K562 (cell line): Measurements from ENCODE around the gene IFITM2. TPM values are rescaled to one million over a fixed set of nuclear protein-coding genes. Genes with fewer than 3 reads are reported as not detected.

Experiments
- ETV6 ChIP-seq, 3 experiments: fragments of 150-350 bp in 1 of 3; sonication (generic) in 1 of 3; formaldehyde crosslinking in 1 of 3; IDR thresholded peaks; 2 replicates each; pipeline versions ENCODE4 v1.6.1 to v1.8.0; 2014 to 2022; ENCODE audit warnings: borderline replicate concordance in 2 of 3, low read depth in 2 of 3, antibody characterized with exemption in 1 of 3, low read length in 1 of 3, mild to moderate bottlenecking in 1 of 3, missing genetic modification reagents in 1 of 3
- FOXA1 ChIP-seq: fragments of 450-650 bp; IDR thresholded peaks from 2 replicates; pipeline ENCODE4 v1.6.1; 2016; ENCODE audit warnings: mild to moderate bottlenecking, borderline replicate concordance
- KHSRP ChIP-seq: fragments of 450-650 bp; IDR thresholded peaks from 2 replicates; pipeline ENCODE4 v1.6.1; 2017
- MTA2 ChIP-seq: fragments of 450-650 bp; IDR thresholded peaks from 2 replicates; pipeline ENCODE4 v1.6.1; 2016; ENCODE audit warnings: low read depth
- NCOA4 ChIP-seq: fragments of 450-650 bp; IDR thresholded peaks from 2 replicates; pipeline ENCODE4 v1.6.1; 2018; ENCODE audit warnings: mild to moderate bottlenecking; ENCODE audit not compliant: partially characterized antibody
- RBM14 ChIP-seq: fragments of 200-400 bp; formaldehyde crosslinking; IDR thresholded peaks from 2 replicates; pipeline ENCODE4 v1.6.1; 2018; ENCODE audit warnings: low read depth, mild to moderate bottlenecking, low read length, moderate library complexity, borderline replicate concordance; ENCODE audit not compliant: insufficient read depth
- ZNF232 ChIP-seq: sonication (generic); formaldehyde crosslinking; IDR thresholded peaks from 2 replicates; pipeline ENCODE4 v1.8.0; 2022; ENCODE audit warnings: mild to moderate bottlenecking, missing genetic modification reagents
- polyA plus RNA-seq, 8 experiments: library from polyadenylated mRNA; depleted of rRNA in 4 of 8; stranded (reverse) in 5 of 8; unstranded in 3 of 8; fragments of >200 nt; fragmentation: Nextera tagmentation in 2 of 8; fragmentation: Illumina TruSeq in 1 of 8; extraction: Ambion mirVana in 2 of 8; extraction: Trizol in 1 of 8; gene quantifications; 2 replicates each; pipeline versions ENCODE4 v1.2.1 to v1.2.3, GENCODE V29; 2011 to 2014; ENCODE audit warnings: inconsistent platforms in 1 of 8, missing spikeins in 1 of 8
- total RNA-seq, 7 experiments: library from RNA; depleted of rRNA in 6 of 7; stranded (reverse); fragments of >200 nt in 6 of 7; fragmentation: Illumina TruSeq in 2 of 7; extraction: Trizol in 2 of 7; gene quantifications; 2 replicates each; pipeline versions ENCODE4 v1.2.1 to v1.2.3, GENCODE V29; 2011 to 2021; ENCODE audit warnings: low replicate concordance in 1 of 7
- TF ChIP-seq, protein P1 (sequence below): fragments of 250-450 bp; sonication (Bioruptor Pico); IDR thresholded peaks from 2 replicates; pipeline ENCODE4 v1.8.0; 2022; ENCODE audit warnings: inconsistent platforms, mild to moderate bottlenecking, moderate library complexity, borderline replicate concordance
- TF ChIP-seq, protein P2 (sequence below), 2 experiments: IDR thresholded peaks; 2 replicates each; pipeline ENCODE4 v1.6.1; 2012; ENCODE audit warnings: improper control_type of control experiment in 2 of 2, low read depth in 2 of 2, low read length in 2 of 2, borderline replicate concordance in 1 of 2
- TF ChIP-seq, protein P3 (sequence below): fragments of 250-450 bp; sonication (Bioruptor Pico); IDR thresholded peaks from 2 replicates; pipeline ENCODE4 v1.5.1; 2021; ENCODE audit warnings: mild to moderate bottlenecking

IFITM2 gene
- total and polyA plus RNA-seq, 9 of the 15 experiments (the other 6 are each of a cell fraction or from before 2014, with no cell fraction given): 52.8 to 4,872 (median 356) TPM

DNA sequence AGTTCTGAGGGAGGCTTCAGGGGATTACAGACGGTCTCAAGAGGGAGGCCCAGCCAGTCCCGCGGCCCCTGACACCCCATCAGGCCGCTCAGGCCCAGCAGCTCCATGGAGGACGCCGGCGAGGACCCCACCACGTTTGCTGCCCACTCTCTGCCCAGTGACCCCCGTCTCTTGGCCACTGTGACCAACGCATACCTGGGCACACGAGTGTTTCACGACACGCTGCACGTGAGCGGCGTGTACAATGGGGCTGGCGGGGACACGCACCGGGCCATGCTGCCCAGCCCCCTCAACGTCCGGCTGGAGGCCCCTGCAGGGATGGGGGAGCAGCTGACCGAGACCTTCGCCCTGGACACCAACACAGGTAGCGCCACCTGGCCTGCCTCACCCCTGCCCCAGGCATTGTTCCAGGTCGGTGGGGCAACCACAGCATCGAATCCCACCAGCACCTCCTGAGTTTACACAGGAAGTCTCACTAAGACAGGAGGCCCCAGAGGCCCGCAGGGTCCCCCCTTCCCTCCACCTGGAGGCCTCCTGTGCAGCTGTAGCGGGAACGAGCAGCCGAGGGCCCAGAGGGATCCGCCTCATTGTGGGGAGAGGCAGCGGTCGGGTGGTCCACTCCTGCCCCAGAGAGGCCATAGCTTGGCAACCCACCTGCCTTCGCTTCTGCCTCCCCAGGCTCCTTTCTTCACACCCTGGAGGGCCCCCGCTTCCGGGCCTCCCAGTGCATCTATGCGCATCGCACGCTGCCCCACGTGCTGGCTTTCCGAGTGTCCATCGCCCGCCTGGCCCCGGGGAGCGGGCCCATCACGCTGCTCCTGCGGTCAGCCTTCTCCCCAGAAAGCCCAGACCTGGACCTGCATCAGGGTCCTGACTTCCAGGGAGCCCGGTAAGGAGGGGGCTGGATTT, 17.6 kb upstream of the IFITM2 start (continued):
- TF ChIP-seq, protein P1, sequence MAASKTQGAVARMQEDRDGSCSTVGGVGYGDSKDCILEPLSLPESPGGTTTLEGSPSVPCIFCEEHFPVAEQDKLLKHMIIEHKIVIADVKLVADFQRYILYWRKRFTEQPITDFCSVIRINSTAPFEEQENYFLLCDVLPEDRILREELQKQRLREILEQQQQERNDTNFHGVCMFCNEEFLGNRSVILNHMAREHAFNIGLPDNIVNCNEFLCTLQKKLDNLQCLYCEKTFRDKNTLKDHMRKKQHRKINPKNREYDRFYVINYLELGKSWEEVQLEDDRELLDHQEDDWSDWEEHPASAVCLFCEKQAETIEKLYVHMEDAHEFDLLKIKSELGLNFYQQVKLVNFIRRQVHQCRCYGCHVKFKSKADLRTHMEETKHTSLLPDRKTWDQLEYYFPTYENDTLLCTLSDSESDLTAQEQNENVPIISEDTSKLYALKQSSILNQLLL (CRISPR knock-in tag): no peak
- TF ChIP-seq ETV6 (IDR thresholded peaks at IDR 0.05; ENCODE audit: borderline replicate concordance in 1 of 2, low read depth in 2 of 2, low read length in 1 of 2) (no peak), ETV6 (CRISPR knock-in tag; IDR thresholded peaks at IDR 0.05; ENCODE audit: borderline replicate concordance) (no peak), FOXA1 (no peak), KHSRP (no peak), NCOA4 (no peak), MTA2 (no peak), ZNF232 (CRISPR knock-in tag) (no peak), RBM14 (0 out of 2 replicates have a peak, but pooled peaks have one; percentile 33)
- TF ChIP-seq, protein P2, sequence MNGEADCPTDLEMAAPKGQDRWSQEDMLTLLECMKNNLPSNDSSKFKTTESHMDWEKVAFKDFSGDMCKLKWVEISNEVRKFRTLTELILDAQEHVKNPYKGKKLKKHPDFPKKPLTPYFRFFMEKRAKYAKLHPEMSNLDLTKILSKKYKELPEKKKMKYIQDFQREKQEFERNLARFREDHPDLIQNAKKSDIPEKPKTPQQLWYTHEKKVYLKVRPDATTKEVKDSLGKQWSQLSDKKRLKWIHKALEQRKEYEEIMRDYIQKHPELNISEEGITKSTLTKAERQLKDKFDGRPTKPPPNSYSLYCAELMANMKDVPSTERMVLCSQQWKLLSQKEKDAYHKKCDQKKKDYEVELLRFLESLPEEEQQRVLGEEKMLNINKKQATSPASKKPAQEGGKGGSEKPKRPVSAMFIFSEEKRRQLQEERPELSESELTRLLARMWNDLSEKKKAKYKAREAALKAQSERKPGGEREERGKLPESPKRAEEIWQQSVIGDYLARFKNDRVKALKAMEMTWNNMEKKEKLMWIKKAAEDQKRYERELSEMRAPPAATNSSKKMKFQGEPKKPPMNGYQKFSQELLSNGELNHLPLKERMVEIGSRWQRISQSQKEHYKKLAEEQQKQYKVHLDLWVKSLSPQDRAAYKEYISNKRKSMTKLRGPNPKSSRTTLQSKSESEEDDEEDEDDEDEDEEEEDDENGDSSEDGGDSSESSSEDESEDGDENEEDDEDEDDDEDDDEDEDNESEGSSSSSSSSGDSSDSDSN (IDR thresholded peaks at IDR 0.05; ENCODE audit: borderline replicate concordance in 1 of 2, low read depth in 2 of 2, low read length in 2 of 2): no peak
- TF ChIP-seq, protein P3, sequence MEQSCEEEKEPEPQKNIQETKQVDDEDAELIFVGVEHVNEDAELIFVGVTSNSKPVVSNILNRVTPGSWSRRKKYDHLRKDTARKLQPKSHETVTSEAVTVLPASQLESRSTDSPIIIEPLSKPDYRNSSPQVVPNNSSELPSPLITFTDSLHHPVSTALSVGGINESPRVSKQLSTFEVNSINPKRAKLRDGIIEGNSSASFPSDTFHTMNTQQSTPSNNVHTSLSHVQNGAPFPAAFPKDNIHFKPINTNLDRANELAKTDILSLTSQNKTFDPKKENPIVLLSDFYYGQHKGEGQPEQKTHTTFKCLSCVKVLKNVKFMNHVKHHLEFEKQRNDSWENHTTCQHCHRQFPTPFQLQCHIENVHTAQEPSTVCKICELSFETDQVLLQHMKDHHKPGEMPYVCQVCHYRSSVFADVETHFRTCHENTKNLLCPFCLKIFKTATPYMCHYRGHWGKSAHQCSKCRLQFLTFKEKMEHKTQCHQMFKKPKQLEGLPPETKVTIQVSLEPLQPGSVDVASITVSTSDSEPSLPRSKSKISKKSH: no peak
